ENCODE results near the gene M1AP. TPM values are rescaled to one million over a fixed set of nuclear protein-coding genes. Genes with fewer than 3 reads are reported as not detected.
A peak's percentile ranks its signal among the peaks of the same experiment; 100 is the strongest.

Gene M1AP
- total and polyA plus RNA-seq, 9 of the 15 experiments (the other 6 are each of a cell fraction or from before 2014, with no cell fraction given), result 0.06 to 0.33 (median 0.11) TPM; not detected in 4

DNA sequence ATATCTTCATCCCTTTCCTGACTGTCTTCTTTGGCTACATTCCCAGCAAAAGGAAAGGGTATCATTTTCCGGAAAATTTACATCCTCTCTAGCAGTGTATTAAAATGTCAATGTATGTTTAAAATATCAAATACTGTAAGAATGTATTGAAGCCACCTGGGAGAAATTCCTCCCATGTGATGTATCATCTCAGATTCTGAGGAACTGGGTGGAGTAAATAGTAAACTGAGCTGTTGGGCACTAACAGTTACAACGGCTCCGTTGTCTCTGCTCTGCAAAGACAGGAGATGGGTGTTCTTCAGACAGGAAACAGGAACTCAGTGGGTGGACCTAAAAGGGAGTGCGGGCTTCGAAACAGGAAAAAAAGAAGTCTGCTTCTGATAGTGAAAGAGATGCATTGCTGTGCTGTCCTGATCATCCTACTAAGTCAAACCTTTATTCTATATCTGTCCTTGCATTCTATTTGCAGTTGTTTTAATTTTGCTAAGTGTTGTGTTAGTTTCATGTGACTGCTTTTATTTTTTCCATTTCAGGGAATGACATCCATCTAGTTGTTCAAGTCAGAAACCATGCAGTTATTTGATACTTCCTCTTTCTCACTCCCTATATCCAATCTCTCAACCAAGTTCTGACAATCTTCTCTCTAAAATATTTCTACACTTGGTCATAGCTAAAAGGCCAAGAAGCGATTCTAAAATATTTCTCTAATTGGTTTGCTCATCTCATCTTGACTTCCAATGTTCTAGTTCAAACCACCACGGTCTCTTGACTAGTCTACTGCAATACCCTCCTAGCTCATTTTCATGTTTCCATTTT lies 74.2 kb downstream of the M1AP start (continued):
- TF ChIP-seq SAP30 (IDR thresholded peaks at IDR 0.05; ENCODE audit: borderline replicate concordance, insufficient read depth, low read depth, low read length, poor library complexity, severe bottlenecking) (no peak), SMAD3 (CRISPR knock-in tag; conservative IDR thresholded peaks at IDR 0.05) (no peak), SAFB2 (IDR thresholded peaks at IDR 0.05; ENCODE audit: borderline replicate concordance, low read depth, low read length, severe bottlenecking) (no peak), TAF7 (tag; IDR thresholded peaks at IDR 0.05) (no peak), PHF20 (IDR thresholded peaks at IDR 0.05; ENCODE audit: partially characterized antibody) (no peak), ZNF57 (CRISPR knock-in tag; IDR thresholded peaks at IDR 0.05) (no peak), NFRKB (IDR thresholded peaks at IDR 0.05; ENCODE audit: low read depth) (0 out of 2 replicates have a peak, but pooled peaks have one; percentile 39), ZNF174 (CRISPR knock-in tag; IDR thresholded peaks at IDR 0.05) (no peak)
- TF ChIP-seq, protein P1, sequence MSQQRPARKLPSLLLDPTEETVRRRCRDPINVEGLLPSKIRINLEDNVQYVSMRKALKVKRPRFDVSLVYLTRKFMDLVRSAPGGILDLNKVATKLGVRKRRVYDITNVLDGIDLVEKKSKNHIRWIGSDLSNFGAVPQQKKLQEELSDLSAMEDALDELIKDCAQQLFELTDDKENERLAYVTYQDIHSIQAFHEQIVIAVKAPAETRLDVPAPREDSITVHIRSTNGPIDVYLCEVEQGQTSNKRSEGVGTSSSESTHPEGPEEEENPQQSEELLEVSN (IDR thresholded peaks at IDR 0.05; ENCODE audit: borderline replicate concordance in 1 of 2, extremely low read depth in 1 of 2, insufficient read depth in 1 of 2, insufficient read length in 1 of 2, low read depth in 1 of 2, low read length in 1 of 2, poor library complexity in 1 of 2, severe bottlenecking in 1 of 2), result peak in 1 of 2 experiments; percentile 9
- TF ChIP-seq, protein P2, sequence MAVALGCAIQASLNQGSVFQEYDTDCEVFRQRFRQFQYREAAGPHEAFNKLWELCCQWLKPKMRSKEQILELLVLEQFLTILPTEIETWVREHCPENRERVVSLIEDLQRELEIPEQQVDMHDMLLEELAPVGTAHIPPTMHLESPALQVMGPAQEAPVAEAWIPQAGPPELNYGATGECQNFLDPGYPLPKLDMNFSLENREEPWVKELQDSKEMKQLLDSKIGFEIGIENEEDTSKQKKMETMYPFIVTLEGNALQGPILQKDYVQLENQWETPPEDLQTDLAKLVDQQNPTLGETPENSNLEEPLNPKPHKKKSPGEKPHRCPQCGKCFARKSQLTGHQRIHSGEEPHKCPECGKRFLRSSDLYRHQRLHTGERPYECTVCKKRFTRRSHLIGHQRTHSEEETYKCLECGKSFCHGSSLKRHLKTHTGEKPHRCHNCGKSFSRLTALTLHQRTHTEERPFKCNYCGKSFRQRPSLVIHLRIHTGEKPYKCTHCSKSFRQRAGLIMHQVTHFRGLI (CRISPR knock-in tag; IDR thresholded peaks at IDR 0.05), result peak; percentile 49; the same call in 1 of the 2 replicates
- TF ChIP-seq, protein P3, sequence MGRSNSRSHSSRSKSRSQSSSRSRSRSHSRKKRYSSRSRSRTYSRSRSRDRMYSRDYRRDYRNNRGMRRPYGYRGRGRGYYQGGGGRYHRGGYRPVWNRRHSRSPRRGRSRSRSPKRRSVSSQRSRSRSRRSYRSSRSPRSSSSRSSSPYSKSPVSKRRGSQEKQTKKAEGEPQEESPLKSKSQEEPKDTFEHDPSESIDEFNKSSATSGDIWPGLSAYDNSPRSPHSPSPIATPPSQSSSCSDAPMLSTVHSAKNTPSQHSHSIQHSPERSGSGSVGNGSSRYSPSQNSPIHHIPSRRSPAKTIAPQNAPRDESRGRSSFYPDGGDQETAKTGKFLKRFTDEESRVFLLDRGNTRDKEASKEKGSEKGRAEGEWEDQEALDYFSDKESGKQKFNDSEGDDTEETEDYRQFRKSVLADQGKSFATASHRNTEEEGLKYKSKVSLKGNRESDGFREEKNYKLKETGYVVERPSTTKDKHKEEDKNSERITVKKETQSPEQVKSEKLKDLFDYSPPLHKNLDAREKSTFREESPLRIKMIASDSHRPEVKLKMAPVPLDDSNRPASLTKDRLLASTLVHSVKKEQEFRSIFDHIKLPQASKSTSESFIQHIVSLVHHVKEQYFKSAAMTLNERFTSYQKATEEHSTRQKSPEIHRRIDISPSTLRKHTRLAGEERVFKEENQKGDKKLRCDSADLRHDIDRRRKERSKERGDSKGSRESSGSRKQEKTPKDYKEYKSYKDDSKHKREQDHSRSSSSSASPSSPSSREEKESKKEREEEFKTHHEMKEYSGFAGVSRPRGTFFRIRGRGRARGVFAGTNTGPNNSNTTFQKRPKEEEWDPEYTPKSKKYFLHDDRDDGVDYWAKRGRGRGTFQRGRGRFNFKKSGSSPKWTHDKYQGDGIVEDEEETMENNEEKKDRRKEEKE (IDR thresholded peaks at IDR 0.05; ENCODE audit: borderline replicate concordance in 1 of 2, control insufficient read depth in 1 of 2, low read depth in 2 of 2, low read length in 1 of 2), result no peak
- TF ChIP-seq, protein P4, sequence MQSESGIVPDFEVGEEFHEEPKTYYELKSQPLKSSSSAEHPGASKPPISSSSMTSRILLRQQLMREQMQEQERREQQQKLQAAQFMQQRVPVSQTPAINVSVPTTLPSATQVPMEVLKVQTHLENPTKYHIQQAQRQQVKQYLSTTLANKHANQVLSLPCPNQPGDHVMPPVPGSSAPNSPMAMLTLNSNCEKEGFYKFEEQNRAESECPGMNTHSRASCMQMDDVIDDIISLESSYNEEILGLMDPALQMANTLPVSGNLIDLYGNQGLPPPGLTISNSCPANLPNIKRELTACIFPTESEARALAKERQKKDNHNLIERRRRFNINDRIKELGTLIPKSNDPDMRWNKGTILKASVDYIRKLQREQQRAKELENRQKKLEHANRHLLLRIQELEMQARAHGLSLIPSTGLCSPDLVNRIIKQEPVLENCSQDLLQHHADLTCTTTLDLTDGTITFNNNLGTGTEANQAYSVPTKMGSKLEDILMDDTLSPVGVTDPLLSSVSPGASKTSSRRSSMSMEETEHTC (IDR thresholded peaks at IDR 0.05), result no peak
- TF ChIP-seq, protein P5, sequence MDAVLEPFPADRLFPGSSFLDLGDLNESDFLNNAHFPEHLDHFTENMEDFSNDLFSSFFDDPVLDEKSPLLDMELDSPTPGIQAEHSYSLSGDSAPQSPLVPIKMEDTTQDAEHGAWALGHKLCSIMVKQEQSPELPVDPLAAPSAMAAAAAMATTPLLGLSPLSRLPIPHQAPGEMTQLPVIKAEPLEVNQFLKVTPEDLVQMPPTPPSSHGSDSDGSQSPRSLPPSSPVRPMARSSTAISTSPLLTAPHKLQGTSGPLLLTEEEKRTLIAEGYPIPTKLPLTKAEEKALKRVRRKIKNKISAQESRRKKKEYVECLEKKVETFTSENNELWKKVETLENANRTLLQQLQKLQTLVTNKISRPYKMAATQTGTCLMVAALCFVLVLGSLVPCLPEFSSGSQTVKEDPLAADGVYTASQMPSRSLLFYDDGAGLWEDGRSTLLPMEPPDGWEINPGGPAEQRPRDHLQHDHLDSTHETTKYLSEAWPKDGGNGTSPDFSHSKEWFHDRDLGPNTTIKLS (IDR thresholded peaks at IDR 0.05; ENCODE audit: borderline replicate concordance, low read depth), result no peak
- TF ChIP-seq, protein P6, sequence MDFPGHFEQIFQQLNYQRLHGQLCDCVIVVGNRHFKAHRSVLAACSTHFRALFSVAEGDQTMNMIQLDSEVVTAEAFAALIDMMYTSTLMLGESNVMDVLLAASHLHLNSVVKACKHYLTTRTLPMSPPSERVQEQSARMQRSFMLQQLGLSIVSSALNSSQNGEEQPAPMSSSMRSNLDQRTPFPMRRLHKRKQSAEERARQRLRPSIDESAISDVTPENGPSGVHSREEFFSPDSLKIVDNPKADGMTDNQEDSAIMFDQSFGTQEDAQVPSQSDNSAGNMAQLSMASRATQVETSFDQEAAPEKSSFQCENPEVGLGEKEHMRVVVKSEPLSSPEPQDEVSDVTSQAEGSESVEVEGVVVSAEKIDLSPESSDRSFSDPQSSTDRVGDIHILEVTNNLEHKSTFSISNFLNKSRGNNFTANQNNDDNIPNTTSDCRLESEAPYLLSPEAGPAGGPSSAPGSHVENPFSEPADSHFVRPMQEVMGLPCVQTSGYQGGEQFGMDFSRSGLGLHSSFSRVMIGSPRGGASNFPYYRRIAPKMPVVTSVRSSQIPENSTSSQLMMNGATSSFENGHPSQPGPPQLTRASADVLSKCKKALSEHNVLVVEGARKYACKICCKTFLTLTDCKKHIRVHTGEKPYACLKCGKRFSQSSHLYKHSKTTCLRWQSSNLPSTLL (IDR thresholded peaks at IDR 0.05), result no peak
